ENCODE results near the gene RRAGA.

DNA sequence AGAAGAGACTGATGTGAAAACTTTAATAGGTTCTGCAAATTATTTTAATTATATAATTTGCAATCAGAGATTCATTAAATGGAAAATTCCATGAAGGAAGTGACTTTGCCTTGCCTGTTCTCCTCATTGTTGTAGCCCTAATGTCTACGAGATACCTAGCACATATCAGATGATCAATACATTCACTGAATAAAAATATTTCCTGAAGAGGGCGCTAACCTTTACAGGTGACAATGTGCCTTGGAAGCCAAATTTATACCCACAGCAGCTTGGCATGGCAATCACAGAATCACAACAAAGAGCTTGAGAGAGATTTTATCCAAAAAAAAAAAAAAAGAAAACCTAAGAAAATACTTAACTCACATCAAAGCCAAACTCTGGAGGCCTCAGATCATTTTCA is 36.1 kb downstream of the RRAGA start:
- TF ChIP-seq CTCF (IDR thresholded peaks at IDR 0.05; ENCODE audit: borderline replicate concordance, extremely low read depth, low read length, poor library complexity, severe bottlenecking) (peak; percentile 38), EZH2 (IDR thresholded peaks at IDR 0.05; ENCODE audit: borderline replicate concordance, low read depth, low read length, severe bottlenecking) (no peak)

Data from DND-41 (cell line).